Epithelial cell of proximal tubule (primary cell): ENCODE results near the gene MT1F. TPM values are rescaled to one million over a fixed set of nuclear protein-coding genes. Genes with fewer than 3 reads are reported as not detected.
"Not testable (repeated sequence)": the region's sequence is repeated elsewhere in the genome, so short reads cannot be mapped to it uniquely, and the experiment has no call there.

Experiments used
- DNase-seq: peaks from one replicate; pipeline ENCODE4 v3.0.0-alpha.2; 2011; ENCODE audit warnings: low read depth
- H3K4me3 ChIP-seq: 2 replicates; pipeline ENCODE4 v1.5.1; 2011; ENCODE audit warnings: low read depth, mild to moderate bottlenecking, low read length
- total RNA-seq: library from RNA; depleted of rRNA; stranded (reverse); fragments of >200 nt; gene quantifications from 2 replicates; pipeline ENCODE4 v1.2.3, GENCODE V29; 2015
- TF ChIP-seq, protein P1 (sequence below): conservative IDR thresholded peaks from 2 replicates; pipeline ENCODE4 v1.5.1; 2012; ENCODE audit warnings: low read depth, mild to moderate bottlenecking, low read length

The MT1F gene
- total RNA-seq, 1 donor from 2014 or later = 95.8 TPM

DNA sequence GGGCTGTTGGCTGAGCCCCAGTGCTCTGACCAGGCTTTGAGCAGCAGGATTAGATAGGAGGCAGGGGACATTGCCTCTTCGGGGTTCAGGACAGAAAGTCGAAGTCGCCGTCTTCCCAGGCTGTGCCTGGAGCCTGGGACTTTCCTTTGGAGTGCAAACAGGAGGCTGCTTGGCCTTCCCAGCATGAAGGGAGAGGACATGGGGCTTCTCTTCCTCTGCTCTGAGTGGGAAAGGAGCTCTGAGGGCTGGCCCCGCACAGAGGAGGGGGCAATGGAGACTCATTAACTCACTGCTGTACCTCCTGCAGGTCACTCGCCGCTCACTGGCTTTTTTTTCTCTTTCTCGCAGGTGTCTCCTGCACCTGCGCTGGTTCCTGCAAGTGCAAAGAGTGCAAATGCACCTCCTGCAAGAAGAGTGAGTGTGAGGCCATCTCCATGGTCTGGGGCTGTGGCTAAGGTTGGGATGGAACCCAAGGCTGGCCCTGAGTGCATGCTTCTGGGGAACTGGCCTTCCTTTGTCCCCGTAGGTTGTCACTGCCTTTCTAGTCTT, 642 bp downstream of the MT1F start:
- no peak for DNase-seq
- TF ChIP-seq, protein P1, sequence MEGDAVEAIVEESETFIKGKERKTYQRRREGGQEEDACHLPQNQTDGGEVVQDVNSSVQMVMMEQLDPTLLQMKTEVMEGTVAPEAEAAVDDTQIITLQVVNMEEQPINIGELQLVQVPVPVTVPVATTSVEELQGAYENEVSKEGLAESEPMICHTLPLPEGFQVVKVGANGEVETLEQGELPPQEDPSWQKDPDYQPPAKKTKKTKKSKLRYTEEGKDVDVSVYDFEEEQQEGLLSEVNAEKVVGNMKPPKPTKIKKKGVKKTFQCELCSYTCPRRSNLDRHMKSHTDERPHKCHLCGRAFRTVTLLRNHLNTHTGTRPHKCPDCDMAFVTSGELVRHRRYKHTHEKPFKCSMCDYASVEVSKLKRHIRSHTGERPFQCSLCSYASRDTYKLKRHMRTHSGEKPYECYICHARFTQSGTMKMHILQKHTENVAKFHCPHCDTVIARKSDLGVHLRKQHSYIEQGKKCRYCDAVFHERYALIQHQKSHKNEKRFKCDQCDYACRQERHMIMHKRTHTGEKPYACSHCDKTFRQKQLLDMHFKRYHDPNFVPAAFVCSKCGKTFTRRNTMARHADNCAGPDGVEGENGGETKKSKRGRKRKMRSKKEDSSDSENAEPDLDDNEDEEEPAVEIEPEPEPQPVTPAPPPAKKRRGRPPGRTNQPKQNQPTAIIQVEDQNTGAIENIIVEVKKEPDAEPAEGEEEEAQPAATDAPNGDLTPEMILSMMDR = no peak
- H3K4me3 ChIP-seq = peak overlapping the region; percentile 61

GRCh38 chr16:56662357-56663354, 4.9 kb downstream of the MT1F start:
- TF ChIP-seq, protein P1 = no peak
- no peak overlapping the region for H3K4me3 ChIP-seq
- DNase-seq = no peak

DNA sequence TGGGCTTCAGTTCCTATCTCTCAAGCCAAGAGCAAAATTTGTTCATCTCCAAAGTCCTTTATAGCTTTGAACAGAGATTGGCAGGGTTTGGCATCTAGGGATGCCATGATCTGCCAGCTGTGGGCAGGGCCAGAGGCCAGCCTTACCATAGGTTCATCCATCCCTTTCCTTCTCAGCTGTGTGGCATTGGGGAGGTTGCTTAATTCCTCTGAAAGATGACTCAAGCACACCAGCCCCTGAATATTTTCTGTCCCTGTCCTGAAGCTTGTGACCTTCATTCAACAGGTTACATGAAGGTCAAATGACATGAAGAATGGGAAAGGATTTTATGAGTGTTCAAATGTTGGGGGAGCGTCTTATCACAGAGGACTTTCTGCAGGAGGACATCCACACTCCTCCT, 6.7 kb downstream of the MT1F start:
- no peak for DNase-seq
- TF ChIP-seq, protein P1 = no peak
- no peak overlapping the region for H3K4me3 ChIP-seq

GRCh38 chr16:56665286-56666261, 7.8 kb downstream of the MT1F start:
- DNase-seq = not testable (repeated sequence)

GRCh38 chr16:56667581-56668571, 10.1 kb downstream of the MT1F start, which contains the start of gene MT1G:
Gene MT1G (minus strand): TSS chr16:56668065. CDS start chr16:56667993, 72 bp downstream.
- peak within 1 kb of the TSS; percentile 53 for H3K4me3 ChIP-seq
- DNase-seq = no peak
- TF ChIP-seq, protein P1 = no peak

More at GRCh38 chr16:56665286-56666261, 7.8 kb downstream of the MT1F start:
- not testable (repeated sequence) for H3K4me3 ChIP-seq

DNA sequence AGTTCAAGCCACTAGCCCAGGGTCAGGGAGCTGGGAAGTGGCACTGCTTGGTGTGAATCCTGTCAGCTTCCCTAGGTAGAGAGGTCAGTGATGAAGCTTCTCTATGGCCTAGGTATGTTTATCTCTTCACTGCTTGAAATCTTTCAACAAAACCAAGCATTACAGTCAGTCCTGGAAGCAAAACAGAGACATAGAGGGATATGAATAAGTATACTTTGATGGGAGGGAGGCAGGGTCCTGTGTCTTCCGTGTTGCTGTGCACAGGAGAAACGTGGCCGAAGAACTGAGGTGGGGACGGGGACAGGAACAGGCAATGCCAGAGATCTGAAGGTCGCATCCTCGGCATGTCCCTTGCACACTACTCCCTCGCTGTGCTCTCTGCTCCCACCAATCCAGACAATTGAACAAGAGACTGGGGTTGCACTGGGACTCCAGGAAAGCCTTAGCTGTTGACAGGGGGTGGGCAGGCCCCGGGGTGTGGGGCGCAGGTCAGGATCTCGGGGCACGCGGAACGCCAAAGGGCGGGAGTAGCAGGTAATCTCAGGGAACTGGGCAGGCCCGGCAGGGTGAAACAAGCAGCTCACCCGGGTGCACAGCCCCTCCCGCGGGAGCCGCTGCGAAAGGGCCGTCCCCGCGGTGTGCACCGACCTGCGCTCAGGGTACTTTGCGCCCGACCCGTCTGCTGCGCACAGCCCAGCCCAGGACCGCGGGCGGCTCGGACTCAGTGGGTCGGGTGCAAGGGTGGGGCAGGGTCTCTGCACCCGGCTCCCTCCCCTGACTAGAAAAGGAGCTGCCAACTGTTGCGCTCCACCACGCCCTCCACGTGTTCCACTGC, 11.5 kb downstream of the MT1F start, which contains the start of gene MT1H:
Gene MT1H, plus strand, starts transcription at position 810 of the 835 bp plus-strand sequence. CDS start 71 bp downstream, outside the sequence.
- peak within 1 kb of the TSS; percentile 7 for H3K4me3 ChIP-seq
- TF ChIP-seq, protein P1 = no peak
- DNase-seq = no peak
